KMS-11 (cell line): ENCODE data around the gene FUBP3.

Experiments
- H2AFZ ChIP-seq: fragments of 200-600 bp; sonication (generic); 2 replicates; pipeline ENCODE4 v1.6.1; 2016; ENCODE audit warnings: antibody characterized with exemption, mixed run types, low read depth
- H3K27ac ChIP-seq: fragments of 200-600 bp; sonication (generic); 2 replicates; pipeline ENCODE4 v1.6.1; 2016; ENCODE audit warnings: mild to moderate bottlenecking, mixed run types
- H3K27me3 ChIP-seq: fragments of 200-600 bp; sonication (generic); 2 replicates; pipeline ENCODE4 v1.6.1; 2017; ENCODE audit warnings: mild to moderate bottlenecking, low read depth, mixed run types, moderate library complexity; ENCODE audit not compliant: insufficient read depth
- H3K36me3 ChIP-seq: fragments of 200-600 bp; sonication (generic); 2 replicates; pipeline ENCODE4 v1.6.1; 2017; ENCODE audit warnings: mild to moderate bottlenecking, mixed run types; ENCODE audit not compliant: insufficient read depth
- H3K4me1 ChIP-seq: fragments of 200-600 bp; sonication (generic); 2 replicates; pipeline ENCODE4 v1.6.1; 2016; ENCODE audit warnings: mild to moderate bottlenecking, low read depth, mixed run types; ENCODE audit not compliant: poor library complexity, severe bottlenecking
- H3K4me2 ChIP-seq: fragments of 200-600 bp; sonication (generic); 2 replicates; pipeline ENCODE4 v1.7.0; 2016; ENCODE audit warnings: mild to moderate bottlenecking, mixed run types
- H3K4me3 ChIP-seq: fragments of 200-600 bp; sonication (generic); IDR thresholded peaks from 2 replicates; pipeline ENCODE4 v1.6.1; 2017; ENCODE audit warnings: low read depth, low read length, mixed read lengths; ENCODE audit not compliant: insufficient read depth
- H3K79me2 ChIP-seq: fragments of 200-600 bp; sonication (generic); 2 replicates; pipeline ENCODE4 v1.6.1; 2016; ENCODE audit warnings: low read depth, mixed run types; ENCODE audit not compliant: insufficient read depth
- H3K9ac ChIP-seq: fragments of 200-600 bp; sonication (generic); 2 replicates; pipeline ENCODE4 v1.6.1; 2016; ENCODE audit warnings: mild to moderate bottlenecking, mixed run types
- H4K20me1 ChIP-seq: fragments of 200-600 bp; sonication (generic); 2 replicates; pipeline ENCODE4 v1.6.1; 2016; ENCODE audit warnings: mild to moderate bottlenecking, mixed run types; ENCODE audit not compliant: insufficient read depth
- CTCF ChIP-seq: fragments of 200-600 bp; sonication (generic); conservative IDR thresholded peaks from 2 replicates; pipeline ENCODE4 v1.6.1; 2017; ENCODE audit warnings: low read depth, mild to moderate bottlenecking, antibody characterized with exemption, low read length, moderate library complexity, mixed read lengths

FUBP3 gene

GRCh38 chr9:130610862-130611707, 31.7 kb downstream of the FUBP3 start:
- no peak overlapping the region for H3K27ac ChIP-seq
- no peaks in the 10 kb centered on the region for H4K20me1 ChIP-seq
- H3K27me3 ChIP-seq: no peaks in the 10 kb centered on the region
- no peaks in the 10 kb centered on the region for H3K79me2 ChIP-seq
- H3K9ac ChIP-seq: no peak overlapping the region
- no peaks in the 10 kb centered on the region for H3K36me3 ChIP-seq
- TF ChIP-seq CTCF: no peak
- no peak overlapping the region for H3K4me2 ChIP-seq
- no peak overlapping the region for H2AFZ ChIP-seq
- H3K4me1 ChIP-seq: no peaks in the 10 kb centered on the region
- H3K4me3 ChIP-seq: no peak overlapping the region

- H3K27me3 ChIP-seq: no peaks in the 10 kb centered on the region
- no peak for TF ChIP-seq CTCF
- no peak overlapping the region for H3K4me3 ChIP-seq
- H3K36me3 ChIP-seq: no peaks in the 10 kb centered on the region; the same call in 1 of the 2 replicates
- H3K4me2 ChIP-seq: no peak overlapping the region
- H3K4me1 ChIP-seq: no peaks in the 10 kb centered on the region
- H3K79me2 ChIP-seq: no peaks in the 10 kb centered on the region
- no peak overlapping the region for H2AFZ ChIP-seq
- H4K20me1 ChIP-seq: no peaks in the 10 kb centered on the region
- H3K9ac ChIP-seq: no peak overlapping the region
- H3K27ac ChIP-seq: no peak overlapping the region
These were observed 37.1 kb downstream of the FUBP3 start for GRCh38 chr9:130616451-130616850.

GRCh38 chr9:130623466-130623865, 44.1 kb downstream of the FUBP3 start:
- no peaks in the 10 kb centered on the region for H3K79me2 ChIP-seq
- no peak overlapping the region for H3K27ac ChIP-seq
- H3K4me3 ChIP-seq: no peak overlapping the region
- H3K27me3 ChIP-seq: no peaks in the 10 kb centered on the region
- no peak overlapping the region for H3K4me2 ChIP-seq
- H3K9ac ChIP-seq: no peak overlapping the region
- no peaks in the 10 kb centered on the region; the same call in 1 of the 2 replicates for H3K36me3 ChIP-seq
- no peaks in the 10 kb centered on the region for H3K4me1 ChIP-seq
- TF ChIP-seq CTCF: no peak
- H2AFZ ChIP-seq: no peak overlapping the region
- H4K20me1 ChIP-seq: no peaks in the 10 kb centered on the region

DNA sequence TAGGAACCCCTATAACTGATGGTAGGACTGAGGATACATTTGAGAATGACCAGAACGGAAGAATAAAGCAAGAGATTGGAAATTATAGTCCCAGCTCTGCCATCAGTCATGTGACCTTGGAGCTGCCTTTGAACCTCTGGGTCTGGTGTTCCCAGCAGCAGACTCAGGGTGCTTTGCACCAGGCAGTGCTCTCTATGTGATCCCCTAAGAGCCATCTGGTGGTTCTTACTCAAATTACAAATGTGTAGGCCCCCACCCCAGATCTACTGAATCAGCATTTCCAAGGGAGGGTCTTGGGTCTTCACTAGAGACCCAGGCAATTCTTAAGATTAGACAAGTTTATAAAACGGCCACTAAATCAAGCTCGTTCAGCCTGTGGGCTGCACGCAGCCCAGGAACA, 44.8 kb downstream of the FUBP3 start:
- H3K4me2 ChIP-seq: no peak overlapping the region
- H2AFZ ChIP-seq: no peak overlapping the region
- no peaks in the 10 kb centered on the region; the same call in 1 of the 2 replicates for H3K36me3 ChIP-seq
- no peak overlapping the region for H3K4me3 ChIP-seq
- no peaks in the 10 kb centered on the region for H3K79me2 ChIP-seq
- no peaks in the 10 kb centered on the region for H4K20me1 ChIP-seq
- no peaks in the 10 kb centered on the region for H3K27me3 ChIP-seq
- H3K27ac ChIP-seq: no peak overlapping the region
- TF ChIP-seq CTCF: no peak
- H3K4me1 ChIP-seq: no peaks in the 10 kb centered on the region
- H3K9ac ChIP-seq: no peak overlapping the region
